Thymus (tissue), 11 donors: Measurements from ENCODE around the gene COL5A1. TPM values are rescaled to one million over a fixed set of nuclear protein-coding genes. Genes with fewer than 3 reads are reported as not detected.

ENCODE experiments used
- DNase-seq, 9 donors: peaks; one replicate each; pipeline ENCODE4 v3.0.0-alpha.2; 2013; ENCODE audit warnings: low spot score in 9 of 9, low read depth in 6 of 9, missing footprints in 1 of 9
- H3K27ac ChIP-seq, 2 donors: one replicate each; pipeline ENCODE4 v1.5.1; 2013; ENCODE audit warnings: control low read depth in 1 of 2, low read depth in 1 of 2, low read length in 1 of 2, mild to moderate bottlenecking in 1 of 2, moderate library complexity in 1 of 2
- H3K27me3 ChIP-seq, 2 donors: one replicate each; pipeline ENCODE4 v1.5.1; 2013; ENCODE audit warnings: low read length in 1 of 2; ENCODE audit not compliant: control insufficient read depth in 2 of 2, insufficient read depth in 1 of 2
- H3K36me3 ChIP-seq, 2 donors: one replicate each; pipeline ENCODE4 v1.5.1; 2013; ENCODE audit warnings: low read length in 1 of 2, mild to moderate bottlenecking in 1 of 2, moderate library complexity in 1 of 2; ENCODE audit not compliant: control insufficient read depth in 2 of 2, insufficient read depth in 2 of 2
- H3K4me1 ChIP-seq, 2 donors: one replicate each; pipeline ENCODE4 v1.5.1; 2013; ENCODE audit warnings: low read length in 2 of 2; ENCODE audit not compliant: control insufficient read depth in 2 of 2, insufficient read depth in 2 of 2
- H3K4me3 ChIP-seq, 2 donors: one replicate each; pipeline ENCODE4 v1.5.1; 2013; ENCODE audit warnings: low read length in 2 of 2, control low read depth in 1 of 2, mild to moderate bottlenecking in 1 of 2
- H3K9me3 ChIP-seq, 2 donors: one replicate each; pipeline ENCODE4 v1.5.1; 2013; ENCODE audit warnings: low read length in 1 of 2, mild to moderate bottlenecking in 1 of 2; ENCODE audit not compliant: control insufficient read depth in 2 of 2, insufficient read depth in 1 of 2
- WGBS: extraction: QIAGEN DNeasy Blood & Tissue Kit; methylation state at CpG from one replicate; pipeline ENCODE4 v1.1.7; 2013; 5-methylcytosine and 5-hydroxymethylcytosine counted together
- polyA plus RNA-seq: library from polyadenylated mRNA; stranded (reverse); fragments of 200-250 nt; gene quantifications from one replicate; pipeline ENCODE4 v1.2.3, GENCODE V29; 2013
- total RNA-seq: library from RNA; stranded (reverse); fragments of 120-200 nt; gene quantifications from one replicate; pipeline ENCODE4 v1.2.4, GENCODE V29; 2013
- donor health status: healthy.

COL5A1 gene
- total and polyA plus RNA-seq, 2 donors: 3.2 to 7.6 TPM

DNA sequence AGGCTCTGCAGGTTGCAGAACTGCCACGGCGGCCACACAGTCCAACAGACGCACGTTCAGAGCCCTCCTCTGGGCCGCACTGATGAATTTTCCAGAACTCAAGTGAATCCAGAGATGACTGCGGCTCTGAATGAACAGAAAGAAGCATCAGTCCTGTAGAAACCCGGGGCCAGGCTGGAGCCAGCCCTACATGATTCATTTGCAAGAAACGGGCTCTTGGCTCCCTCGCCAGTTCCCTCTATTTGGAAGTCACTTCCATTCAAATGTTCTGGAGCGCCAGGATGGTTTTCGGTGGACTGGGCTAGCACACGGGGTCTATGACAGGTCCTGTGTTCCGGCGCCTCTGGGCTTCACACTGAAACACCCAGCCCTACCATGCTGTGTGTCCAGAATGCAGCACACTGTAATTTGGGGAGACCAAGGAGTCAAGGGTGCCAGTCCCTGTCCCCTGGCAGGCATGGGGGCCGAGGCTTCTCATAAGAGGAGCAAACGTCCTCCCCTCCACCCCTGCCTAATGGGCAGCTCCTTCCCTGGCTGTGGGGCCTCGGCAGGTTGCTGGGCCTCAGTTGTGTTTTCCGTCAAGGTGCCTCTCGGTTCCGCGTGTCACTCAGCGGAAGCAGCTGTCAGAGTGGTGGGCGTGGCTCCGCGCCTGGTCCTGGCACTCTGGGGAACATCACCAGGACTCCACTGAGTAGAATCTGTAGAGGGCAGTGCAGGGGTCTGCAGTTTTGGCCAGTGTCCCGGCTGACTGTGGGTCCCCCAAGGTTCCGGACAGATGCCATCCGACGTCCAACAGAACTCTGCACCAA lies 18.1 kb upstream of the COL5A1 start:
- Histone ChIP-seq H3K4me3 (no peak overlapping the region), H3K9me3 (no peaks in the 10 kb centered on the region), H3K27me3 (no peaks in the 10 kb centered on the region), H3K36me3 (no peaks in the 10 kb centered on the region), H3K4me1 (no peaks in the 10 kb centered on the region), H3K27ac (no peak overlapping the region)
- DNase-seq: no peak
- whole genome bisulfite sequencing: 89% methylated on average over 29 of the region's 29 CpGs

DNA sequence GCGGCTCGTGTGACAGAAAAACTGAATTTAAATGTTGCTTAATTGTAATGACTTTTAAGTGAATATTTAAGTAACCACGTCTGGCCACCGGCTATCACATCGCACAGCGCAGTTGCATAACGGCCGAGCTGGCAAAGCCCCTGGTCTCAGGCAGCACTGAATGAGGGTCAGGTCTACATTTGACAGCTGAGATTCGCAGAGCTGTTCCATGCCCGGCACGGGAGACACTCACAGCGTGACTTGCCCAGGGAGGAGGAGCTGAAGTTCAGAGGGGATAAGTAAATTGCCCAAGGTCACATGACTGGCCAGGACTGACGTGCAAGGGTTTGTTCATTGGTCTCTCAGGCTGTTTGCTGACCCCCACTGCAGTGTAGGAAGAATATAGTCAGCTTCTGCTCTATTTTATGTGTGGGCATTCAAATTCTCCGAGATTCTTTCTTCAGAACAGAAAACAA lies 17.4 kb upstream of the COL5A1 start:
- H3K9me3 ChIP-seq: no peaks in the 10 kb centered on the region
- DNase-seq: no peak
- no peaks in the 10 kb centered on the region for H3K36me3 ChIP-seq
- H3K27ac ChIP-seq: no peak overlapping the region
- no peak overlapping the region for H3K4me3 ChIP-seq
- WGBS: 91% methylated on average over 14 of the region's 14 CpGs
- no peaks in the 10 kb centered on the region for H3K27me3 ChIP-seq
- no peaks in the 10 kb centered on the region for H3K4me1 ChIP-seq

DNA sequence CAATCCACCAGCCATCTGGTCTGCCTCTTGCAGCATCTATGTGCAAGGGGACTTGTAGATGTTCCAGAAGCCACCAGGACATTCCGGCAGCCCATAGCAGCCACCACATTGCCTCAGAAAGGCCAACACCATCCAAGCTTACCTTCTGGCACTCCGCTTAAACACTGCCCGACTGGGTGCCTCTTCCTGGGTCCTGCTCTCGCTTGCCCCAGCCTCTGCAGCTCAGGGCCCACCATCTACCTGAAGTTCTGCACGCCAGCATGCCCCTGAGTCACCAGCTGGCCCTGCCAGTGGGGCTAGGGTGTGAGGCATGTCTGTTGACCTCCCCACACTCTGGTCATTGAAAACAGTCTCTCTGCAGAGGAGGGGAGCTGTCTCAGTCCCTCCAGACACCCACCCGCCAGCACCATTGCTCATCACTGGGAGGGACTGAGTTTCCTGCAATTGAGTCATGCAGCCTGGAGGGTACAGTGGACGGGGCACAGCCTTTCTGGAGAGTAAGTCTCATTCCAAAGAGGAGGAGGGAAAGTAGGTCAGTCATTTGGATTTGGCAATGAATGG lies 16.9 kb upstream of the COL5A1 start:
- Histone ChIP-seq H3K4me3 (no peak overlapping the region), H3K27ac (no peak overlapping the region), H3K9me3 (no peaks in the 10 kb centered on the region), H3K27me3 (no peaks in the 10 kb centered on the region), H3K36me3 (no peaks in the 10 kb centered on the region), H3K4me1 (no peaks in the 10 kb centered on the region)
- WGBS: 97% methylated on average over 7 of the region's 7 CpGs
- DNase-seq: no peak

DNA sequence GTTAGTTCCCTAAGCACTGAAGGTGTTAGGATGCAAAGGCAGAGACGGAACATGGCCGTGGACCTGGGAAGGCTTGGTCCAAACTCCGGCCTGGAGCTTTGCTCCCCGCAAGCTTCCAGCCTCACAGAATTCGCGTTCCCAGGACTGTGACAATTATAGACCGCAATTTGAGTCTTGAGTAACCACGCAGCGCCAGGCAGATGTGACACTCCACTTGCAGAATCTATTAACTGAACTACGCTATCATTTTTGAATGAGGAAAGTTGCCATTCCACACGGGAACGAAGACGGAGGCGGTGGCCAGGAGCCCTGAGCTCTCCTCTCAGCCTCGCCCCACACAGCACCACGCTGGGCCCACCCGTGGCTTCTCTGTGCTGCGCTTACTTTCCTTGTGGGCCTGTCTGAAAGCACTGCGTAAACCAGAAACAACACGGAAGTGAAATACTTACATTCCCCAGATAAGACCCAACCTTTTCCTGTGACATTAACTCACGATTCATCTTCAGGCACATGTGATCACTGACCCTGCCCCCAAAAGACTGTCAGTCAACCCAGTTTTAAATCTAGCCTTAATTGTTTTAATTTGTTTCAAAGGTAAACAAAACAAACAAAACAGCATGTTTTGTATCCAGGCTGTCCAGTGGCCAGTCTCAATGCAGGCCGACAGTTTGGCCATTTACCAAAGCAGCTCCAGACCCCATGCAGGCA lies 16.1 kb upstream of the COL5A1 start:
- 92% methylated on average over 22 of the region's 22 CpGs for WGBS
- no peak overlapping the region for H3K4me3 ChIP-seq

DNA sequence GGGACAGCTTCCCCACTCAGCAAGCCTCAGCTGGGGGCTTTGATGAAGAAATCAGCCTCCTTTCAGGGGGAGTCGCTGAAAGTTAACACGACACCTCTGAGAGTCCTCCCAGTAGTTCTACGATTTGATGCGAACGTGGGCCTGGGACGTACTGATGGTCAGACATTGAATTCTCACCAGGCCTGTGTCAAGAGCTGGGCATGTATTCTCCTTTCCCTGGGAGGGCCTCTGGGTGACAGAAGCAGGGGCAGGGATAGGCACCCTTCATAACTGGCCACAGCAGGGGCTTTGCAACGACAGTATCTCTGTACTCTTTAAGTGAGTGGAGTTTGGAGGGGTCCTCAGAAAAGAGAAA lies 15.6 kb upstream of the COL5A1 start:
- Histone ChIP-seq H3K4me3 (no peak overlapping the region), H3K27ac (no peak overlapping the region), H3K9me3 (no peaks in the 10 kb centered on the region), H3K36me3 (no peaks in the 10 kb centered on the region), H3K4me1 (no peaks in the 10 kb centered on the region), H3K27me3 (no peaks in the 10 kb centered on the region)
- no peak for DNase-seq
- WGBS: 93% methylated on average over 7 of the region's 7 CpGs

More for the DNA sequence above, 16.1 kb upstream of the COL5A1 start:
- Histone ChIP-seq H3K27me3 (no peaks in the 10 kb centered on the region), H3K36me3 (no peaks in the 10 kb centered on the region), H3K4me1 (no peaks in the 10 kb centered on the region), H3K27ac (no peak overlapping the region), H3K9me3 (no peaks in the 10 kb centered on the region)
- no peak for DNase-seq

DNA sequence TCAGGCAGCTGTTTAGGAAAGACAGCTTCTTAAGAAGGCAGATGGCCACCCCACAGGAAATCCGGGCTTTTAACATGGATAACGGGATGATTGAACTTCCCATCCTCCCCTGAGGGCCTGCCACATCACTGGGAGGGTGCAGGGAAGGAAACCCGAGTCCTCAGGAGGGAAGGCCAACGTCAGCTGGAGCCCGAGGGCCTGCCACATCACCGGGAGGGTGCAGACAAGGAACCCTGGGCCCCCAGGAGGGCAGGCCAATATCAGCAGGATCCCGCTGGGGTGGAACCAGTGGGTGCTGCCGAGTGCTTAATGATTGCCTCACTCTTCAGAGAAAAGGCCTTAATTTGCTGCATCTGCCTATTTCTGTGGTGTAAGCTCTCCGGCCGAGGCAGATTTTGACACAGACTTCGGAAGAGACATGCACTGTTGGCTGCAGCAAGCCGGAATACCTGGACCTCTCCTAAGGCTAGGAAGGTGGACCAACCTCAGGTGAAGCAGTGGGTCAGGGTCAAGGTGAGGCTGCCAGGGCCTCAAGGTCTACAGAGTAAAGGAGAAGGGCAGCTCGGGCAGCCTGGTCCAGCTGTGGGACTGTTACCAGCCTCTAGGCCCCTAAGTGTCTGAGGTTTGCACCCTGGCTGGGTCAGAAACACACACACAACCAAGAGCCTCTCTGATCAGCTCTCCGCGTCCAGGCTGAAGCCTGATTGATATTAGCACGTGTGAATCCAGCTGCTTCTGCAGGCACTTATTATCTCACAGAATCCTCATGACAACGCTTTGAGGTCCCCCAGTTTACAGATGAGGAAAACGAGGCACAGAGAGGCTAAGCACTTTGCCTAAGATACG lies 14.8 kb upstream of the COL5A1 start:
- WGBS: 91% methylated on average over 19 of the region's 19 CpGs
- Histone ChIP-seq H3K27ac (no peak overlapping the region), H3K27me3 (no peaks in the 10 kb centered on the region), H3K36me3 (no peaks in the 10 kb centered on the region), H3K4me3 (no peak overlapping the region), H3K4me1 (no peaks in the 10 kb centered on the region), H3K9me3 (no peaks in the 10 kb centered on the region)
- no peak for DNase-seq

DNA sequence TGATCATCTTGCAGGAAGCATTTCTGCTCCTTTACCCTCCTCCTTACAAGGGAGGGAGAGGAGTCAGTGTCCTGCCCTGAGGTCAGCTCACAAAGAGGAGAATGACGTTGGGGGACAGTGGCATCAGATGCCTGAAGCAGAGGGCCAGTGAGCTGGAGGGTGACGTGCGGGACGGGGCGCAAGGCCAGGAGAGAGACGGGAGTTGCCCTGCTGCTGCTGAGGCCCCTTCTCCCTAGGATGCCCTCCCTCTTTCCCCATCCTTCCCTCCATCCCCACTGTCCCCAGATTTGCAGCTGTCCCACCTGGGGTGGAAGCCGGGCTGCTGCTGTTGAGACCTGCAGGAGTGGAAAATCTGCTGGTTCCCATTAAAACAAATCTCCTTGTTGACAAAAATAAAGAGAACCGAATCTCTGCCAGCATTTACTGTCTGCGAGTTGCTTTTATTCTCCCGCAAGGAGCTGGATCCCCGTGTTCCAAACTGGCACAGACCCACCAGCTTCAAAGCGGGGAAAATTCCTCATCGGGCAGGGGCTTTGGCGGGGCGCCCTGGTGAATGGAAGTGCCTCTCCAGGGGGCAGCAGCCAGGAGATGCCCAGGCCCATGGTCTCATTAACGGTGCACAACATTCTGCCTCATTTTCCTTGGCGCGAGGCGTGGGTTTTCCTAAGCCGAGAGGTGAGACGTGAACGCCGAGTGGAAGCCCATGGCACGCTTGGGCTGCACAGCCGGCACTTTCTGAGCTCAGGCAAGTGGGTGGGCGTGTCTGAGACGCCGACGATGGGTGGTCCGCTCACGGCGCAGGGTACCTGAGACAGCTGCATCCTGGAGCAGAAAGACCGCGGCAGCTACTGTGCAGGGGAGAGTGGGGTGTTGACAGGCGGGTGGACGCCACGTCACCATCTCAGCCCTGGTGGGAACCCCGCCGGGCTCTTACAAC lies 13.9 kb upstream of the COL5A1 start:
- H3K36me3 ChIP-seq: no peaks in the 10 kb centered on the region
- H3K9me3 ChIP-seq: no peaks in the 10 kb centered on the region
- 92% methylated on average over 39 of the region's 39 CpGs for WGBS
- H3K27me3 ChIP-seq: no peaks in the 10 kb centered on the region
- no peaks in the 10 kb centered on the region for H3K4me1 ChIP-seq
- H3K4me3 ChIP-seq: no peak overlapping the region
- DNase-seq: no peak
- H3K27ac ChIP-seq: no peak overlapping the region

DNA sequence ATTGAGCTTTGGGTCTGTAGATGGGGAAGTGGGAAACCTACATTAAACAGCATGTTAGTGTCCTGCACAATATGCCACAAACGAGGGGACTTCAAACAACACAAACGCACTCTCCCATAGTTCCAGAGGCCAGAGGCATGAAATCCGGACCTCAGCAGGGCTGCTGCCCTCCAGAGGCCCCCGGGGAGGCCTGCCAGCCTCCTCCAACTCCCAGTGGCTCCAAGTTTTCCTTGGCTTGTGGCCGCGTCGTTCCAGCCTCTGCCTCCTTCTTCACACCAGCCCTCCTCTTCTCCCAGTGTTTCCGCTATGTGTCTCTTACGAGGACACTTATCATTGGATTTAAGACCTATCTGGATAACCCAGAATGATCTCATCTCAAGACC lies 13.3 kb upstream of the COL5A1 start:
- Histone ChIP-seq H3K9me3 (no peaks in the 10 kb centered on the region), H3K27ac (no peak overlapping the region), H3K4me3 (no peak overlapping the region), H3K27me3 (no peaks in the 10 kb centered on the region), H3K4me1 (no peaks in the 10 kb centered on the region), H3K36me3 (no peaks in the 10 kb centered on the region)
- 94% methylated on average over 9 of the region's 9 CpGs for WGBS
- no peak for DNase-seq
